Omental fat pad (tissue), 4 donors: Measurements from ENCODE around the gene CD300LB. TPM values are rescaled to one million over a fixed set of nuclear protein-coding genes. Genes with fewer than 3 reads are reported as not detected.
A peak's percentile ranks its signal among the peaks of the same experiment; 100 is the strongest.

Experiments used
- ATAC-seq: fragments of 150-250 bp; one replicate; pipeline ENCODE4 v1.9.1; 2016; ENCODE audit warnings: mild to moderate bottlenecking, moderate library complexity; ENCODE audit not compliant: low FRiP score
- DNase-seq: peaks from one replicate; pipeline ENCODE4 v3.0.0-alpha.2; 2019; ENCODE audit warnings: low spot score
- CTCF ChIP-seq, 3 donors: fragments of 450-650 bp; IDR thresholded peaks; one replicate each; pipeline ENCODE4 v1.5.1; 2016 to 2017; ENCODE audit warnings: antibody characterized with exemption in 3 of 3, mild to moderate bottlenecking in 3 of 3, moderate library complexity in 2 of 3
- total RNA-seq, 4 donors: library from RNA; depleted of rRNA; stranded (reverse); fragments of >200 nt; gene quantifications; one replicate each; pipeline ENCODE4 v1.1.0, GENCODE V29; 2016

The CD300LB gene
- total RNA-seq, 4 donors from 2014 or later: 0.63 to 14.1 (median 0.86) TPM

GRCh38 chr17:74549343-74549742 lies 18.1 kb upstream of the CD300LB start:
- no peak for DNase-seq
- ATAC-seq: no peak
- no peak for TF ChIP-seq CTCF (IDR thresholded peaks at IDR 0.05)

GRCh38 chr17:74547736-74548135 lies 16.5 kb upstream of the CD300LB start:
- no peak for TF ChIP-seq CTCF (IDR thresholded peaks at IDR 0.05)
- no peak for ATAC-seq
- DNase-seq: no peak

- DNase-seq (no peak), ATAC-seq (no peak)
- no peak for TF ChIP-seq CTCF (IDR thresholded peaks at IDR 0.05)
Observed at GRCh38 chr17:74547264-74547663, 16.0 kb upstream of the CD300LB start.

- ATAC-seq: no peak
- no peak for TF ChIP-seq CTCF (IDR thresholded peaks at IDR 0.05)
- no peak for DNase-seq
Observed at GRCh38 chr17:74546586-74546985, 15.3 kb upstream of the CD300LB start.

- no peak for TF ChIP-seq CTCF (IDR thresholded peaks at IDR 0.05)
- DNase-seq (no peak), ATAC-seq (peak; percentile 12)
Observed at GRCh38 chr17:74545843-74546230, 14.6 kb upstream of the CD300LB start, which contains the start of gene CD300C. Gene CD300C (minus strand): TSS chr17:74546115. CDS start chr17:74545782, 333 bp downstream.

GRCh38 chr17:74544991-74545842 lies 13.9 kb upstream of the CD300LB start:
- ATAC-seq (no peak), DNase-seq (no peak)

More at GRCh38 chr17:74544991-74545842, 13.9 kb upstream of the CD300LB start:
- TF ChIP-seq CTCF (IDR thresholded peaks at IDR 0.05): no peak
